Umbilical cord (tissue), 2 donors: ENCODE measurements around the gene LITAFD. TPM values are rescaled to one million over a fixed set of nuclear protein-coding genes. Genes with fewer than 3 reads are reported as not detected.

Experiments used
- DNase-seq: peaks from one replicate; pipeline ENCODE4 v3.0.0-alpha.2; 2015; ENCODE audit warnings: low spot score
- total RNA-seq: library from RNA; depleted of rRNA; stranded (reverse); fragments of >200 nt; gene quantifications from one replicate; pipeline ENCODE4 v1.2.3, GENCODE V29; 2014; ENCODE audit warnings: low replicate concordance; ENCODE audit not compliant: insufficient read depth

The LITAFD gene
- total RNA-seq, 1 donor from 2014 or later = 0.48 TPM

DNA sequence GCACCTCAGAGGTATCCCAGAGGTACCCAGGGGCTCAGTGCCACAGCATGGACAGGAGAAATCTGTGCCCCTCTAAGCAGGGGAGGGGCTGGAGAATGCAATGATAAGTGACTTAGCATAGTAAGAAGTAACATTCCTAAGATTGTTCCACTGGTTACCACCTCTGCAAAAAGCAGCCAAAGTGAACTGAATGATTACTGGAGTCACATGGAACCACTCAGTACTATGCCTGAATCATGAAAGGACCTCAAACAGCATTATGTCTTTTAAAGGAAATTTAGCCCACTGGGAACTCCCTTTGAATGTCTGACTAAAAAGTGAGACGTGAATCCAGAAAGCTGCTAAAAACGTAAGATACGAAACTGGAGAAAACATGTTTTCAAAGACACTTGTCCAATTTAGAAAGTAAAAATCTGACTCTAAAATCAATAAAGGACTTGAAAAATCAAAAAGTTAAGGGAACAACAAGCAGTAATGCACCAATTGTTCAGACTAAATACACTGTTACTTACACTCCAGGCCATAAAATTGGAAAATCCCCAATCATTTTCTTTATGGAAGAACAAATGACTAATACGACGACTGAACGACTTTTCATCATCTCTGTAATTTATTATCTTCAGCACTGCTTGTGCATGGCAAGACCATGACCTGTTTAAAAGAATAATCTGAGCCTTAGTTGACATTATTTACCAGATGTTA lies 38.6 kb downstream of the LITAFD start:
- no peak for DNase-seq

GRCh38 chr16:8921347-8921984 lies 39.3 kb downstream of the LITAFD start:
- DNase-seq = no peak

- DNase-seq = no peak
Observed at GRCh38 chr16:8923199-8923598, 41.0 kb downstream of the LITAFD start.

DNA sequence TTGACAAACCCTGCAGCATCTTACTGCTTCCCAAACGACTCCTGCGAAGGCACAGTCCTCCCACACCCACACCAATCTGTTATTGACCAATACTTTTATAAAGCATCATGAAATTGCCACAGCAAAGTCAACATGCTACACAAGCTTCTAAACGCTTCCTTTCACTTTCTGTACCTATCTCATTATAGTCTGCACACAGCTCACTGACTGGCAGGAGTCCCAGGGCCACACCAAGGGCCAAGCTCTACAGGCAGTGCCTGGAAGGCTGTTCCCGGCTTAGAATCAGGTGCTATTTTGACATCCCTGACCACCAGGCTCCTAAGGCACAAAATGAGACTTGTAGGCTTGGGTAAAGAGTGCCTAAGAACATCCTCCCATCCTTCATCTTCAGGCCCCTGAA lies 42.1 kb downstream of the LITAFD start:
- DNase-seq = no peak

DNA sequence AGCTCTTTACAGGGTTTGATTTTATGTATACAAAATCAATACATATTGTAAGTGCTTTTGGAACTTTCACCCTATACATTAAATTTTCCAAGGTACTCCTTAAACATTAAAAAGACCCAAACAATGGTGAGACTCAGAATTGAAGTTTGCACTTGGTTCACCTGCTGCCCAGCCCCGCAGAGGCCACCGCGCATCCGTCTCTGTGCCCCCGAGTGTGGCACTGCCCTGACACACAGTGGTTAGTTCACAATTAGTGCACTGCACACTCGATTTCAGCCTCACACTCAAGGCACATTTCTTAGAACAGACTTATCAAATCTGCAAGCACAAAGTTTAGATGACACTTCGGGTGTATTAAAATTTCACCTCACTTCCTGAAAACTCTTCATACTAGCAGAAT lies 43.3 kb downstream of the LITAFD start:
- DNase-seq = no peak

GRCh38 chr16:8926827-8927226 lies 44.7 kb downstream of the LITAFD start:
- no peak for DNase-seq

GRCh38 chr16:8928467-8928957 lies 46.4 kb downstream of the LITAFD start:
- peak; percentile 40 for DNase-seq

DNA sequence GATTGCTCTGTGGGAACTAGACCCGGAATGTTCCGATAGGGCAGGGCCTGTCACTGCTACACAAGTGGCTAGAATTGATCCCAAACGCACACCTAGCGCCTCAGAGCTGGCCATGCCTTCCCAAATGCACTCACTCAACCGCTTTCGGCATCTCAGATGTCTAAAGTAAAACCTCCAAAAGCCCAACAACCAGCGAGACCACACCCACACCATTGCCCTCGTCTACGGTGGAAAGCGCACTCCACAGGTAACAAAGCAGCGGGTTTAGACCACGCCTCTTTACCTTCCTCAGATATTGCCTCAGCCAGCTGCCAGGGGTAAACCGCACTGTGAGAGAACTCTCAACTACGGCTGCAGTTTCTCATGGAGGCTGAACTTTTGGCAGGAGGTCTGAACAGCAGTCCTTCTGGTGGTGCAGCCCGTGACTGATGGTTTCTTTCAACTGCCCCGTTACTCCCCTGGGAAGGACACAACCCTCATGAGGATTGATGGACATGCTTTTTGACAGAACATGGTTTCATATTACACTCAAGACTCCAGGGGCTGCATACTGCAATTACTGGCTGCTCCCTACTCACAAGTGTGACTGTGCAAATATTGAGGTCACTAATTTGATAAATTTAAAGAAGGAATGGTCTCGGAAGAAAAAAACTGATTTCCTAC lies 47.1 kb downstream of the LITAFD start:
- DNase-seq = no peak

GRCh38 chr16:8931859-8932258 lies 49.7 kb downstream of the LITAFD start:
- peak; percentile 59 for DNase-seq

DNA sequence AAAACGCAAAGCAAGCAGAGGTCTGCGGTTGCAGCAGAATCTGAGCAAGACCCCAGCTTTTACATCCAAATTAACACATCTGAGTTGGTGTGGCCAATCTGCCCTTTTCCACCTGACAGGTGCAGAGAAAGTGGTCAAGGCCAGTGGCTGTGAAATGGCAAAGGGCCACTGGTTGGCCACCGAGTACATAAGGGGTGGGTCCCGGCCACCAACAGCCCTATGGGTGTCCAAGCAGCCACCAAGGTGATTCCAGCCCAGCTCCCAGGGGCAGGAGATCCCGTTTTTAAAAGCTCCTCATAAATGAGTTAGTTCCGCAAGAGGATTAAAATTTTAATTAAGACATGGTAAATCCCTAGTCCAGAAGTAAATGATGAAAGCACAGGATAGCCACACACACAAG lies 52.5 kb downstream of the LITAFD start:
- no peak for DNase-seq

Other genes with a start within 250 kb of the LITAFD start
- 3.1 TPM for gene ABAT, start 207.7 kb upstream of the LITAFD start, total RNA-seq
- 3.9 TPM for gene TMEM186, start 84.7 kb upstream of the LITAFD start, total RNA-seq
- gene PMM2, start 84.5 kb upstream of the LITAFD start, total RNA-seq = 34.7 TPM
- 98.7 TPM for gene CARHSP1, start 13.3 kb upstream of the LITAFD start, total RNA-seq
- 27.9 TPM for gene USP7, start 81.6 kb downstream of the LITAFD start, total RNA-seq
- gene HAPSTR1, start 209.3 kb downstream of the LITAFD start, total RNA-seq = 75.1 TPM